Measurements from ENCODE around the gene ITPRID2. TPM values are rescaled to one million over a fixed set of nuclear protein-coding genes. Genes with fewer than 3 reads are reported as not detected.

ITPRID2 gene
- total and polyA plus RNA-seq, 2 of the 4 experiments (the other 2 are of a cell fraction): 74.1 to 187 TPM

- dilution Hi-C loops (cut with HindIII; ENCODE audit: low sequenced_read_pairs, unreplicated experiment) (no loop called here), intact Hi-C loops (cut with micrococcal nuclease) (no loop called here), in situ Hi-C loops (cut with MboI; ENCODE audit: low sequenced_read_pairs) (no loop called here)
- Histone ChIP-seq H3K9me3 (ENCODE audit: control insufficient read depth, insufficient read depth, low read length) (no peaks in the 10 kb centered on the region), H3K9ac (ENCODE audit: low read depth, low read length) (no peak overlapping the region), H2BK5ac (ENCODE audit: low read depth, low read length, poor library complexity, severe bottlenecking) (no peak overlapping the region), H3K36me3 (ENCODE audit: control insufficient read depth, insufficient read depth, low read length) (no peaks in the 10 kb centered on the region), H2AK9ac (replicated peaks; ENCODE audit: low read depth, low read length, poor library complexity) (no peak overlapping the region), H2AFZ (replicated peaks; ENCODE audit: low read length, poor library complexity) (peak overlapping the region; percentile 17), H4K5ac (ENCODE audit: low read depth, low read length) (no peak overlapping the region), H3K79me1 (ENCODE audit: low read depth in 1 of 2, low read length in 2 of 2) (no peaks in the 10 kb centered on the region), H3K14ac (replicated peaks; ENCODE audit: low read depth, low read length) (no peak overlapping the region), H3K27ac (ENCODE audit: insufficient read depth, low read length) (no peak overlapping the region), H4K20me1 (ENCODE audit: insufficient read depth, low read length) (no peaks in the 10 kb centered on the region), H3K27me3 (ENCODE audit: control insufficient read depth, insufficient read depth, low read length) (no peaks in the 10 kb centered on the region), H2AK5ac (ENCODE audit: low read depth, low read length) (no peak overlapping the region), H2BK120ac (ENCODE audit: low read depth, low read length) (no peak overlapping the region), H3K18ac (ENCODE audit: low read depth, low read length) (no peak overlapping the region), H3K4me1 (ENCODE audit: control insufficient read depth, insufficient read depth, low read length) (no peaks in the 10 kb centered on the region; the same call in 1 of the 2 replicates), H3K9me1 (ENCODE audit: insufficient read depth, low read length) (no peaks in the 10 kb centered on the region), H2BK20ac (ENCODE audit: low read depth, low read length) (no peak overlapping the region), H3K4me2 (ENCODE audit: low read depth, low read length) (no peak overlapping the region), H3K56ac (ENCODE audit: extremely low read depth, insufficient read depth, low read length) (no peak overlapping the region), H3K4ac (ENCODE audit: low read depth, low read length) (no peak overlapping the region), H4K91ac (ENCODE audit: insufficient read depth, low read depth, low read length) (no peak overlapping the region), H3K4me3 (ENCODE audit: insufficient read depth, low read depth, low read length) (no peak overlapping the region), H4K8ac (ENCODE audit: low read depth in 2 of 2, low read length in 2 of 2) (no peak overlapping the region), H2BK15ac (ENCODE audit: low read depth, low read length) (no peak overlapping the region), H3K23ac (ENCODE audit: low read depth, low read length) (no peak overlapping the region)
- no CpG with 5 or more reads among the region's 3 CpGs for WGBS, 2 experiments (ENCODE audit: extremely low coverage in 2 of 2, insufficient read length in 1 of 2)
- TF ChIP-seq RAD21 (IDR thresholded peaks at IDR 0.05; ENCODE audit: low read length) (no peak), MAFK (IDR thresholded peaks at IDR 0.05; ENCODE audit: low read depth, low read length) (no peak), MAZ (IDR thresholded peaks at IDR 0.05; ENCODE audit: borderline replicate concordance, low read depth, low read length) (no peak)
- CTCF ChIA-PET: no interaction called here
- ATAC-seq (ENCODE audit: low read depth): no peak
- DNase-seq: no peak
- no TSS peak for BruUV-seq (replicated peaks)
- POLR2A ChIA-PET (ENCODE audit: unreplicated experiment): no interaction called here
These were observed 79.5 kb downstream of the ITPRID2 start for GRCh38 chr2:181971032-181971431.

Measured in IMR-90 (cell line).